Body of pancreas (tissue), 4 donors: ENCODE data around the gene FBXO8.

Source experiments
- CTCF ChIP-seq, 7 experiments: fragments of 450-650 bp in 4 of 7; fragments of 200-600 bp in 3 of 7; sonication (generic) in 3 of 7; IDR thresholded peaks; one replicate each; pipeline ENCODE4 v1.5.1; 2016 to 2019; ENCODE audit warnings: antibody characterized with exemption in 7 of 7
- POLR2A ChIP-seq, 3 donors: fragments of 450-650 bp; IDR thresholded peaks; one replicate each; pipeline ENCODE4 v1.6.1; 2016; ENCODE audit warnings: antibody characterized with exemption in 3 of 3, mild to moderate bottlenecking in 2 of 3

GRCh38 chr4:174266416-174266815 is 17.1 kb downstream of the FBXO8 start:
- no peak for TF ChIP-seq CTCF (IDR thresholded peaks at IDR 0.05)
- TF ChIP-seq POLR2A (IDR thresholded peaks at IDR 0.05): no peak
